Spleen (tissue), 7 donors: Measurements from ENCODE around the gene THSD4.

Source experiments
- POLR2A ChIP-seq, 3 donors: fragments of 450-650 bp; IDR thresholded peaks; one replicate each; pipeline ENCODE4 v1.5.1; 2017; ENCODE audit warnings: antibody characterized with exemption in 3 of 3, mild to moderate bottlenecking in 1 of 3
- POLR2AphosphoS5 ChIP-seq, 3 donors: sonication (generic); formaldehyde crosslinking; IDR thresholded peaks; one replicate each; pipeline ENCODE4 v1.5.1; 2017; ENCODE audit warnings: antibody characterized with exemption in 3 of 3
- TF ChIP-seq, protein P1 (sequence below), 11 experiments: fragments of 200-600 bp in 7 of 11; fragments of 450-650 bp in 4 of 11; sonication (generic) in 4 of 11; IDR thresholded peaks in 8 of 11; conservative IDR thresholded peaks in 3 of 11; 1 replicate in 7 of 11; 2 replicates in 4 of 11; pipeline versions ENCODE4 v1.4.0 to v1.8.0; 2016 to 2021; ENCODE audit warnings: antibody characterized with exemption in 11 of 11, inconsistent platforms in 4 of 11, mild to moderate bottlenecking in 1 of 11
- donor health status: DM: no; HTN: no; CAD: no; lungs with moderate emphysema.
- donor health status: DM: no; HTN: no; CAD: no.
- donor health status: DM: no; HTN: no; CAD: no.

DNA sequence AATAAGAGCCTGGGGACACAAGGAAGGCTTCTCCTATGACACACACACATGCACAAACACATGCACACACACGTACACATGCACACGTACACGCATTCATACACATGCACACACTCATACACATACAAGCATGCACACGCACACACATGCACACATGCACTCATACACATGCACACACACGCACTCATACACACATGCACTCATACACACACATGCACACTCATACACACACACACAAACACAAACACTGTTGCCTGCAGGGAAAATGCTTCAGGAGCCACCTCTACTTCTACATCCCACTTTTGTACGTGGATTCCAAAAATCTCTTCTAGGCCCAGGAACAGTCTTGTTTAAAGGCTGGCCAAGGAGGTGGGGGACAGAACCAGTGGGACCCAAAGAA is 674.3 kb downstream of the THSD4 start:
- TF ChIP-seq, protein P1, sequence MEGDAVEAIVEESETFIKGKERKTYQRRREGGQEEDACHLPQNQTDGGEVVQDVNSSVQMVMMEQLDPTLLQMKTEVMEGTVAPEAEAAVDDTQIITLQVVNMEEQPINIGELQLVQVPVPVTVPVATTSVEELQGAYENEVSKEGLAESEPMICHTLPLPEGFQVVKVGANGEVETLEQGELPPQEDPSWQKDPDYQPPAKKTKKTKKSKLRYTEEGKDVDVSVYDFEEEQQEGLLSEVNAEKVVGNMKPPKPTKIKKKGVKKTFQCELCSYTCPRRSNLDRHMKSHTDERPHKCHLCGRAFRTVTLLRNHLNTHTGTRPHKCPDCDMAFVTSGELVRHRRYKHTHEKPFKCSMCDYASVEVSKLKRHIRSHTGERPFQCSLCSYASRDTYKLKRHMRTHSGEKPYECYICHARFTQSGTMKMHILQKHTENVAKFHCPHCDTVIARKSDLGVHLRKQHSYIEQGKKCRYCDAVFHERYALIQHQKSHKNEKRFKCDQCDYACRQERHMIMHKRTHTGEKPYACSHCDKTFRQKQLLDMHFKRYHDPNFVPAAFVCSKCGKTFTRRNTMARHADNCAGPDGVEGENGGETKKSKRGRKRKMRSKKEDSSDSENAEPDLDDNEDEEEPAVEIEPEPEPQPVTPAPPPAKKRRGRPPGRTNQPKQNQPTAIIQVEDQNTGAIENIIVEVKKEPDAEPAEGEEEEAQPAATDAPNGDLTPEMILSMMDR (IDR thresholded peaks at IDR 0.05 in 8 of 11, conservative IDR thresholded peaks at IDR 0.05 in 3 of 11): no peak
- no peak for TF ChIP-seq POLR2A (IDR thresholded peaks at IDR 0.05)
- no peak for TF ChIP-seq POLR2AphosphoS5 (IDR thresholded peaks at IDR 0.05)
